ENCODE measurements around the gene AP2B1. TPM values are rescaled to one million over a fixed set of nuclear protein-coding genes. Genes with fewer than 3 reads are reported as not detected.

The AP2B1 gene
- total RNA-seq, 1 experiment from 2014 or later: 217 TPM

DNA sequence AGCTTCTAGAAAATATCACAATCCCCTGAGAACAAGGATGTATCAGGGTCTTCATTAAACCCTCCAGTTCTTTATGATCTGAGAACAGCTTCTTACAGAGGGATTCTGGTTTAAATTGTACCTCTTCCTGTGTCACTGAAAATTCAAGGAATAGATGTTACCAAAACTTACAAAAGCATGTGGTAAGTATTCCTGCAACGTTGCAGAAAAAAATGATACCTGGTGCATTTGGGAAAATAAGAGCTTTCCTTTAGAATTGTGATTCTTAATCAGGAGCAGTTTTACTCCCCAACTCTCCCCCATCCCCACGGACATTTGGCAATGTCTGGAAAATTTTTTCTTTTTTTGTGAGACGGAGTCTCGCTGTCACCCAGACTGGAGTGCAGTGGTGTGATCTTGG lies 33.8 kb upstream of the AP2B1 start:
- no peak overlapping the region for H3K18ac ChIP-seq (ENCODE audit: insufficient read length, low read depth, low read length)
- no peak overlapping the region for H4K5ac ChIP-seq (ENCODE audit: insufficient read length, low read depth, low read length)
- no peak overlapping the region for H2BK120ac ChIP-seq (ENCODE audit: low read depth, low read length, poor library complexity, severe bottlenecking)
- Mint-ChIP-seq H3K9me3 (no peaks in the 10 kb centered on the region), H3K27ac (peak overlapping the region in 1 of 3 experiments; percentile 30; a peak in 1 of 7 replicates), H3K4me1 (peaks cover 9% of the 10 kb centered on the region in 2 experiments), H3K27me3 (ENCODE audit: low read depth) (peaks cover 20% of the 10 kb centered on the region), H3K36me3 (ENCODE audit: insufficient read depth in 1 of 3, low read depth in 3 of 3) (no peaks in the 10 kb centered on the region), H3K4me3 (no peak overlapping the region)
- H3K9ac ChIP-seq (ENCODE audit: extremely low read depth, insufficient read length, low read length): no peak overlapping the region
- H3T11ph ChIP-seq (ENCODE audit: low read length): no peak overlapping the region
- H3K4me1 ChIP-seq (ENCODE audit: insufficient read depth, low read length): no peaks in the 10 kb centered on the region
- no peaks in the 10 kb centered on the region for H3K23me2 ChIP-seq (ENCODE audit: insufficient read length, low read depth, low read length, poor library complexity, severe bottlenecking)
- no peak for DNase-seq
- no peak overlapping the region for H2BK20ac ChIP-seq (ENCODE audit: low read depth, low read length, poor library complexity, severe bottlenecking)
- H3K27ac ChIP-seq (ENCODE audit: insufficient read length, low read depth, low read length): no peak overlapping the region
- no peak overlapping the region for H3K14ac ChIP-seq (ENCODE audit: insufficient read depth, low read length)
- no CpG with 5 or more reads among the region's 4 CpGs for WGBS (ENCODE audit: extremely low coverage, insufficient read length, low lambda C conversion rate)
- no peak overlapping the region for H2BK12ac ChIP-seq (ENCODE audit: insufficient read length, low read depth, low read length)
- no peak overlapping the region for H4K91ac ChIP-seq (ENCODE audit: insufficient read length, low read depth, low read length)
- no peak overlapping the region for H3K23ac ChIP-seq (ENCODE audit: insufficient read length, low read depth, low read length)
- no peaks in the 10 kb centered on the region for H3K27me3 ChIP-seq (ENCODE audit: insufficient read depth, low read length)
- H2AFZ ChIP-seq (ENCODE audit: low read length): no peak overlapping the region
- TF ChIP-seq, protein P1, sequence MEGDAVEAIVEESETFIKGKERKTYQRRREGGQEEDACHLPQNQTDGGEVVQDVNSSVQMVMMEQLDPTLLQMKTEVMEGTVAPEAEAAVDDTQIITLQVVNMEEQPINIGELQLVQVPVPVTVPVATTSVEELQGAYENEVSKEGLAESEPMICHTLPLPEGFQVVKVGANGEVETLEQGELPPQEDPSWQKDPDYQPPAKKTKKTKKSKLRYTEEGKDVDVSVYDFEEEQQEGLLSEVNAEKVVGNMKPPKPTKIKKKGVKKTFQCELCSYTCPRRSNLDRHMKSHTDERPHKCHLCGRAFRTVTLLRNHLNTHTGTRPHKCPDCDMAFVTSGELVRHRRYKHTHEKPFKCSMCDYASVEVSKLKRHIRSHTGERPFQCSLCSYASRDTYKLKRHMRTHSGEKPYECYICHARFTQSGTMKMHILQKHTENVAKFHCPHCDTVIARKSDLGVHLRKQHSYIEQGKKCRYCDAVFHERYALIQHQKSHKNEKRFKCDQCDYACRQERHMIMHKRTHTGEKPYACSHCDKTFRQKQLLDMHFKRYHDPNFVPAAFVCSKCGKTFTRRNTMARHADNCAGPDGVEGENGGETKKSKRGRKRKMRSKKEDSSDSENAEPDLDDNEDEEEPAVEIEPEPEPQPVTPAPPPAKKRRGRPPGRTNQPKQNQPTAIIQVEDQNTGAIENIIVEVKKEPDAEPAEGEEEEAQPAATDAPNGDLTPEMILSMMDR (conservative IDR thresholded peaks at IDR 0.05): no peak
- H4K20me1 ChIP-seq (ENCODE audit: control insufficient read depth, insufficient read depth, insufficient read length): no peaks in the 10 kb centered on the region
- H3K79me2 ChIP-seq (ENCODE audit: insufficient read depth, low read length): no peaks in the 10 kb centered on the region
- H3K4ac ChIP-seq (ENCODE audit: low read depth, low read length): no peak overlapping the region
- H4K8ac ChIP-seq (replicated peaks; ENCODE audit: insufficient read length, low read depth, low read length): no peak overlapping the region
- H2BK5ac ChIP-seq (ENCODE audit: insufficient read length, low read length): no peak overlapping the region
- H3K9me3 ChIP-seq (ENCODE audit: control insufficient read depth, low read depth, low read length): no peaks in the 10 kb centered on the region
- no peak overlapping the region for H3K4me2 ChIP-seq (ENCODE audit: insufficient read depth, insufficient read length, low read length)
- no peak overlapping the region for H2BK15ac ChIP-seq (ENCODE audit: low read depth, low read length)
- no peak overlapping the region for H3K56ac ChIP-seq (ENCODE audit: insufficient read length, low read depth, low read length)
- H2AK5ac ChIP-seq (ENCODE audit: insufficient read length, low read length): no peak overlapping the region
- no peaks in the 10 kb centered on the region for H3K79me1 ChIP-seq (ENCODE audit: insufficient read depth, low read depth, low read length, poor library complexity, severe bottlenecking)

All from H9 (cell line).